SK-N-SH (cell line): ENCODE results near the gene OCA2. TPM values are rescaled to one million over a fixed set of nuclear protein-coding genes. Genes with fewer than 3 reads are reported as not detected.

Source experiments
- CTCF ChIA-PET: fragments of 300-600, 350-600 bp; formaldehyde crosslinking; extraction: SDS; loops from one replicate; lab custom pipeline; 2021; lab: Yijun Ruan, JAX
- POLR2A ChIA-PET: fragments of 350-600 bp; sonication (Branson Sonifier 250); formaldehyde crosslinking; extraction: SDS; loops from one replicate; lab custom pipeline; 2020; ENCODE audit warnings: antibody characterized with exemption, inconsistent platforms; lab: Yijun Ruan, JAX
- DNase-seq: peaks from one replicate; pipeline ENCODE4 v3.0.0; 2012
- H2AFZ ChIP-seq: fragments of 200-600 bp; sonication (generic); 2 replicates; pipeline ENCODE4 v1.8.1; 2016; ENCODE audit warnings: antibody characterized with exemption, mild to moderate bottlenecking, low read depth
- H3F3A ChIP-seq: fragments of 200-600 bp; sonication (generic); replicated peaks from 2 replicates; pipeline ENCODE3; 2016; ENCODE audit warnings: antibody characterized with exemption, mild to moderate bottlenecking; ENCODE audit not compliant: insufficient read depth
- H3K27ac ChIP-seq, 2 experiments: fragments of 200-500 bp in 1 of 2; fragments of 200-600 bp in 1 of 2; sonication (Bioruptor generic) in 1 of 2; sonication (generic), shearing (Covaris generic) in 1 of 2; 2 replicates each; pipeline versions ENCODE4 v1.5.1 to v1.6.1; 2014 to 2016; ENCODE audit warnings: low read depth in 2 of 2, inconsistent platforms in 1 of 2, low read length in 1 of 2, mild to moderate bottlenecking in 1 of 2, mixed read lengths in 1 of 2
- H3K27me3 ChIP-seq: fragments of 200-600 bp; sonication (generic), shearing (Covaris generic); 2 replicates; pipeline ENCODE4 v1.6.1; 2016; ENCODE audit warnings: mixed run types; ENCODE audit not compliant: insufficient read depth
- H3K36me3 ChIP-seq, 2 experiments: fragments of 200-500 bp in 1 of 2; fragments of 200-600 bp in 1 of 2; sonication (Bioruptor generic) in 1 of 2; sonication (generic) in 1 of 2; replicated peaks in 1 of 2; 2 replicates each; pipeline versions ENCODE3 to v1.5.1; 2014 to 2016; ENCODE audit warnings: low read length in 1 of 2, mild to moderate bottlenecking in 1 of 2; ENCODE audit not compliant: insufficient read depth in 2 of 2, control insufficient read depth in 1 of 2
- H3K4me1 ChIP-seq, 2 experiments: fragments of 200-500 bp in 1 of 2; fragments of 200-600 bp in 1 of 2; sonication (Bioruptor generic) in 1 of 2; sonication (generic), shearing (Covaris generic) in 1 of 2; 2 replicates each; pipeline versions ENCODE4 v1.5.1 to v1.6.1; 2014 to 2016; ENCODE audit warnings: low read depth in 1 of 2, low read length in 1 of 2, mixed run types in 1 of 2; ENCODE audit not compliant: insufficient read depth in 2 of 2, control insufficient read depth in 1 of 2
- H3K4me2 ChIP-seq: fragments of 200-600 bp; sonication (generic), shearing (Covaris generic); 2 replicates; pipeline ENCODE4 v1.6.1; 2017; ENCODE audit warnings: mixed run types
- H3K4me3 ChIP-seq, 2 experiments: fragments of 200-500 bp in 1 of 2; fragments of 200-600 bp in 1 of 2; sonication (Bioruptor generic) in 1 of 2; sonication (generic), shearing (Covaris generic) in 1 of 2; 2 replicates each; pipeline versions ENCODE4 v1.5.1 to v1.8.1; 2014 to 2016; ENCODE audit warnings: low read depth in 2 of 2, inconsistent platforms in 1 of 2, low read length in 1 of 2, mild to moderate bottlenecking in 1 of 2, mixed read lengths in 1 of 2, moderate library complexity in 1 of 2
- H3K79me2 ChIP-seq: fragments of 200-600 bp; sonication (generic); 2 replicates; pipeline ENCODE4 v1.8.1; 2017; ENCODE audit warnings: mild to moderate bottlenecking; ENCODE audit not compliant: insufficient read depth
- H3K9ac ChIP-seq: fragments of 200-600 bp; sonication (generic); 2 replicates; pipeline ENCODE4 v1.6.1; 2017; ENCODE audit warnings: mixed run types
- H3K9me2 ChIP-seq: fragments of 200-600 bp; sonication (generic); 2 replicates; pipeline ENCODE4 v1.6.1; 2017; ENCODE audit warnings: mixed run types
- H3K9me3 ChIP-seq: fragments of 200-600 bp; sonication (generic); 2 replicates; pipeline ENCODE4 v1.6.1; 2017; ENCODE audit warnings: mixed run types, mild to moderate bottlenecking, moderate library complexity
- H4K20me1 ChIP-seq: fragments of 200-600 bp; sonication (generic); 2 replicates; pipeline ENCODE4 v1.6.1; 2017; ENCODE audit warnings: mild to moderate bottlenecking, mixed run types; ENCODE audit not compliant: insufficient read depth
- EZH2phosphoT487 ChIP-seq: fragments of 200-600 bp; sonication (generic); IDR thresholded peaks from 2 replicates; pipeline ENCODE4 v1.6.1; 2017; ENCODE audit warnings: low read depth, mixed run types, mild to moderate bottlenecking, antibody characterized with exemption, moderate library complexity, borderline replicate concordance
- FOSL2 ChIP-seq: IDR thresholded peaks from 2 replicates; pipeline ENCODE4 v1.4.0; 2012; ENCODE audit warnings: low read depth, mild to moderate bottlenecking, moderate library complexity, borderline replicate concordance
- FOXJ3 ChIP-seq: sonication (generic); formaldehyde crosslinking; IDR thresholded peaks from 2 replicates; pipeline ENCODE4 v1.5.1; 2020; ENCODE audit warnings: mild to moderate bottlenecking, missing genetic modification reagents
- FOXM1 ChIP-seq: IDR thresholded peaks from 2 replicates; pipeline ENCODE4 v1.4.0; 2012; ENCODE audit warnings: low read depth, mild to moderate bottlenecking
- GABPA ChIP-seq: IDR thresholded peaks from 2 replicates; pipeline ENCODE4 v1.4.0; 2012; ENCODE audit warnings: low read depth, mild to moderate bottlenecking
- MAX ChIP-seq: IDR thresholded peaks from 2 replicates; pipeline ENCODE4 v1.4.0; 2012; ENCODE audit warnings: low read depth
- MEF2A ChIP-seq: IDR thresholded peaks from 2 replicates; pipeline ENCODE4 v1.4.0; 2012; ENCODE audit warnings: low read depth, borderline replicate concordance
- MXI1 ChIP-seq: IDR thresholded peaks from 2 replicates; pipeline ENCODE4 v1.6.1; 2012; ENCODE audit warnings: mild to moderate bottlenecking, low read depth, low read length, improper control_type of control experiment
- NFIC ChIP-seq: IDR thresholded peaks from 2 replicates; pipeline ENCODE4 v1.4.0; 2012; ENCODE audit warnings: borderline replicate concordance
- POLR2AphosphoS5 ChIP-seq: IDR thresholded peaks from 2 replicates; pipeline ENCODE4 v1.6.1; 2012; ENCODE audit warnings: low read depth, low read length
- RAD21 ChIP-seq: IDR thresholded peaks from 2 replicates; pipeline ENCODE4 v1.6.1; 2012; ENCODE audit warnings: mild to moderate bottlenecking, low read length
- REST ChIP-seq: IDR thresholded peaks from 2 replicates; pipeline ENCODE4 v1.6.1; 2012; ENCODE audit warnings: mild to moderate bottlenecking, low read depth, low read length, moderate library complexity
- RFX5 ChIP-seq: IDR thresholded peaks from 2 replicates; pipeline ENCODE4 v1.6.1; 2012; ENCODE audit warnings: mild to moderate bottlenecking, improper control_type of control experiment, low read length
- RXRA ChIP-seq: IDR thresholded peaks from 2 replicates; pipeline ENCODE4 v1.4.0; 2012; ENCODE audit warnings: low read depth, mild to moderate bottlenecking, borderline replicate concordance
- SMC3 ChIP-seq: IDR thresholded peaks from 2 replicates; pipeline ENCODE4 v1.6.1; 2012; ENCODE audit warnings: low read depth, low read length, improper control_type of control experiment
- TAF1 ChIP-seq: IDR thresholded peaks from 2 replicates; pipeline ENCODE4 v1.6.1; 2012; ENCODE audit warnings: low read depth, mild to moderate bottlenecking, low read length, moderate library complexity, borderline replicate concordance
- TEAD4 ChIP-seq: IDR thresholded peaks from 2 replicates; pipeline ENCODE4 v1.4.0; 2012; ENCODE audit warnings: mild to moderate bottlenecking, borderline replicate concordance; ENCODE audit not compliant: insufficient read depth
- YY1 ChIP-seq: IDR thresholded peaks from 2 replicates; pipeline ENCODE4 v1.4.0; 2012; ENCODE audit warnings: low read depth, mild to moderate bottlenecking
- ZBTB33 ChIP-seq: IDR thresholded peaks from 2 replicates; pipeline ENCODE4 v1.4.0; 2012; ENCODE audit warnings: low read depth, borderline replicate concordance
- WGBS: methylation state at CpG from one replicate; pipeline ENCODE4 v1.1.6; 2017; ENCODE audit warnings: low lambda C conversion rate; 5-methylcytosine and 5-hydroxymethylcytosine counted together
- polyA plus RNA-seq, 3 experiments: library from polyadenylated mRNA; depleted of rRNA; stranded (reverse); fragments of >200 nt; gene quantifications; 2 replicates each; pipeline ENCODE4 v1.2.3, GENCODE V29; 2012

OCA2 gene
- polyA plus RNA-seq, 1 of the 3 experiments (the other 2 are of a cell fraction), result 0.16 TPM

GRCh38 chr15:27902680-27903385 is 196.3 kb downstream of the OCA2 start:
- Histone ChIP-seq H3K4me2 (no peak overlapping the region), H3K9ac (no peak overlapping the region), H3F3A (no peaks in the 10 kb centered on the region), H3K4me3 (no peak overlapping the region), H3K36me3 (peaks cover 0 to 4% of the 10 kb centered on the region in 2 experiments), H4K20me1 (no peaks in the 10 kb centered on the region)
- TF ChIP-seq MXI1 (no peak), TAF1 (no peak), RXRA (no peak), MAX (no peak), EZH2phosphoT487 (no peak), GABPA (no peak), POLR2AphosphoS5 (no peak), RAD21 (no peak), NFIC (no peak), TEAD4 (no peak), ZBTB33 (no peak)
- TF ChIP-seq, all 33 proteins: peak for 0
- DNase-seq, result no peak
- Histone ChIP-seq H3K79me2 (no peaks in the 10 kb centered on the region), H3K9me2 (no peaks in the 10 kb centered on the region), H3K9me3 (no peaks in the 10 kb centered on the region; the same call in 1 of the 2 replicates), H3K4me1 (no peaks in the 10 kb centered on the region), H3K27ac (no peak overlapping the region), H2AFZ (no peak overlapping the region), H3K27me3 (no peaks in the 10 kb centered on the region)
- 69% methylated on average over 29 of the region's 43 CpGs for WGBS
- CTCF ChIA-PET, result no interaction called here
- POLR2A ChIA-PET, result no interaction called here

GRCh38 chr15:27899583-27900285 is 199.4 kb downstream of the OCA2 start:
- no peak overlapping the region for H2AFZ ChIP-seq
- no peaks in the 10 kb centered on the region for H3K27me3 ChIP-seq
- no peaks in the 10 kb centered on the region for H4K20me1 ChIP-seq
- H3K9me3 ChIP-seq, result no peaks in the 10 kb centered on the region
- no peaks in the 10 kb centered on the region for H3K79me2 ChIP-seq
- CTCF ChIA-PET, result interaction anchor here (0.8 kb wide), 1 partner anchor 22 kb away, joined by 3 read pairs; no protein-coding TSS in a partner anchor
- H3K4me3 ChIP-seq, result no peak overlapping the region
- H3F3A ChIP-seq, result no peaks in the 10 kb centered on the region
- H3K9ac ChIP-seq, result no peak overlapping the region
- no peak overlapping the region for H3K4me2 ChIP-seq
- no peak overlapping the region for H3K27ac ChIP-seq
- no peaks in the 10 kb centered on the region for H3K9me2 ChIP-seq
- POLR2A ChIA-PET, result no interaction called here
- no peaks in the 10 kb centered on the region for H3K4me1 ChIP-seq
- H3K36me3 ChIP-seq, result no peaks in the 10 kb centered on the region
- 53% methylated on average over 5 of the region's 5 CpGs for WGBS
- no peak for DNase-seq
- no peak for TF ChIP-seq MEF2A
- TF ChIP-seq SMC3, result no peak
- TF ChIP-seq MAX, result no peak
- no peak for TF ChIP-seq FOXJ3 (CRISPR knock-in tag)
- TF ChIP-seq RFX5, result no peak
- TF ChIP-seq FOXM1, result no peak
- no peak for TF ChIP-seq REST
- no peak for TF ChIP-seq YY1
- TF ChIP-seq FOSL2, result no peak
- no peak for TF ChIP-seq ZBTB33
